SK-N-SH treated with all-trans-retinoic acid at 6 μM for 48 hours (cell line): ENCODE measurements around the gene MPP3.

ENCODE experiments used
- ATAC-seq: fragments of 200-7000 bp; cut with Tn5 transposase; 3 replicates; pipeline ENCODE4 v1.9.1; 2020; ENCODE audit warnings: mild to moderate bottlenecking, moderate library complexity
- ARNTL ChIP-seq: fragments of 450-650 bp; formaldehyde crosslinking; IDR thresholded peaks from 2 replicates; pipeline ENCODE4 v1.5.0; 2020; ENCODE audit warnings: low read depth, mild to moderate bottlenecking, moderate library complexity, borderline replicate concordance
- BACH2 ChIP-seq: fragments of 250-450 bp; sonication (Bioruptor Pico); IDR thresholded peaks from 2 replicates; pipeline ENCODE4 v1.9.0; 2021; ENCODE audit warnings: mild to moderate bottlenecking, borderline replicate concordance
- CREB5 ChIP-seq: fragments of 250-450 bp; sonication (Bioruptor Pico); IDR thresholded peaks from 2 replicates; pipeline ENCODE4 v1.5.1; 2020; ENCODE audit warnings: low read depth, mild to moderate bottlenecking, moderate library complexity
- CSDC2 ChIP-seq: fragments of 250-450 bp; sonication (Bioruptor Pico); IDR thresholded peaks from 2 replicates; pipeline ENCODE4 v1.5.0; 2020; ENCODE audit warnings: mild to moderate bottlenecking, moderate library complexity
- CSRNP3 ChIP-seq: fragments of 250-450 bp; sonication (Bioruptor Pico); IDR thresholded peaks from 2 replicates; pipeline ENCODE4 v1.5.1; 2021; ENCODE audit warnings: mild to moderate bottlenecking, moderate library complexity
- GLIS3 ChIP-seq: fragments of 250-450 bp; sonication (Bioruptor Pico); IDR thresholded peaks from 2 replicates; pipeline ENCODE4 v1.5.0; 2020; ENCODE audit warnings: mild to moderate bottlenecking, moderate library complexity
- ISL1 ChIP-seq: fragments of 250-450 bp; sonication (Bioruptor Pico); IDR thresholded peaks from 2 replicates; pipeline ENCODE4 v2.1.2; 2022; ENCODE audit warnings: mild to moderate bottlenecking, moderate library complexity
- OSR1 ChIP-seq: fragments of 250-450 bp; sonication (Bioruptor Pico); IDR thresholded peaks from 2 replicates; pipeline ENCODE4 v1.8.0; 2022; ENCODE audit warnings: moderate library complexity, mild to moderate bottlenecking, inconsistent platforms
- PATZ1 ChIP-seq: fragments of 250-450 bp; sonication (Bioruptor Pico); IDR thresholded peaks from 2 replicates; pipeline ENCODE4 v1.8.0; 2020; ENCODE audit warnings: mild to moderate bottlenecking, moderate library complexity, borderline replicate concordance
- POU6F1 ChIP-seq: fragments of 250-450 bp; sonication (Bioruptor Pico); IDR thresholded peaks from 2 replicates; pipeline ENCODE4 v1.8.0; 2021; ENCODE audit warnings: low read depth, mild to moderate bottlenecking, moderate library complexity, borderline replicate concordance
- PPARA ChIP-seq: fragments of 250-450 bp; sonication (Bioruptor Pico); IDR thresholded peaks from 2 replicates; pipeline ENCODE4 v1.5.0; 2020; ENCODE audit warnings: mild to moderate bottlenecking, borderline replicate concordance
- SNAI2 ChIP-seq: fragments of 250-450 bp; sonication (Bioruptor Pico); IDR thresholded peaks from 2 replicates; pipeline ENCODE4 v1.5.0; 2020; ENCODE audit warnings: mild to moderate bottlenecking, moderate library complexity
- TCF4 ChIP-seq: fragments of 250-450 bp; sonication (Bioruptor Pico); IDR thresholded peaks from 2 replicates; pipeline ENCODE4 v1.8.0; 2021; ENCODE audit warnings: mild to moderate bottlenecking, moderate library complexity, borderline replicate concordance
- TOX ChIP-seq: fragments of 250-450 bp; sonication (Bioruptor Pico); IDR thresholded peaks from 2 replicates; pipeline ENCODE4 v1.8.0; 2021; ENCODE audit warnings: mild to moderate bottlenecking, moderate library complexity, borderline replicate concordance
- ZC3H10 ChIP-seq: fragments of 250-450 bp; sonication (Bioruptor Pico); IDR thresholded peaks from 2 replicates; pipeline ENCODE4 v1.5.1; 2021; ENCODE audit warnings: mild to moderate bottlenecking, moderate library complexity
- ZFP3 ChIP-seq: fragments of 250-450 bp; sonication (Bioruptor Pico); IDR thresholded peaks from 2 replicates; pipeline ENCODE4 v1.5.0; 2020; ENCODE audit warnings: mild to moderate bottlenecking, moderate library complexity
- ZFP30 ChIP-seq: fragments of 450-650 bp; formaldehyde crosslinking; IDR thresholded peaks from 2 replicates; pipeline ENCODE4 v1.5.0; 2022; ENCODE audit warnings: mild to moderate bottlenecking, moderate library complexity
- ZNF565 ChIP-seq: fragments of 450-650 bp; formaldehyde crosslinking; conservative IDR thresholded peaks from 2 replicates; pipeline ENCODE4 v1.5.0; 2020; ENCODE audit warnings: low read depth, mild to moderate bottlenecking, moderate library complexity
- ZNF70 ChIP-seq: fragments of 450-650 bp; formaldehyde crosslinking; IDR thresholded peaks from 2 replicates; pipeline ENCODE4 v1.5.0; 2020; ENCODE audit warnings: mild to moderate bottlenecking, moderate library complexity
- ZNF8 ChIP-seq: fragments of 450-650 bp; formaldehyde crosslinking; IDR thresholded peaks from 2 replicates; pipeline ENCODE4 v1.5.0; 2020; ENCODE audit warnings: mild to moderate bottlenecking, moderate library complexity

MPP3 gene

GRCh38 chr17:43829738-43830137 is 3.2 kb downstream of the MPP3 start:
- no peak for ATAC-seq

GRCh38 chr17:43827596-43827995 is 5.3 kb downstream of the MPP3 start:
- TF ChIP-seq ISL1 (CRISPR knock-in tag), result no peak
- no peak for TF ChIP-seq ZNF8 (CRISPR knock-in tag)
- no peak for TF ChIP-seq POU6F1 (CRISPR knock-in tag)
- no peak for TF ChIP-seq ARNTL (CRISPR knock-in tag)
- no peak for TF ChIP-seq ZC3H10 (CRISPR knock-in tag)
- no peak for TF ChIP-seq PATZ1 (CRISPR knock-in tag)
- TF ChIP-seq PPARA (CRISPR knock-in tag), result no peak
- TF ChIP-seq BACH2 (CRISPR knock-in tag), result no peak
- TF ChIP-seq GLIS3 (CRISPR knock-in tag), result no peak
- no peak for TF ChIP-seq CSRNP3
- TF ChIP-seq CSDC2 (CRISPR knock-in tag), result no peak
- no peak for TF ChIP-seq ZFP30 (CRISPR knock-in tag)
- no peak for TF ChIP-seq OSR1 (CRISPR knock-in tag)
- ATAC-seq, result no peak

More at GRCh38 chr17:43829738-43830137, 3.2 kb downstream of the MPP3 start:
- TF ChIP-seq PATZ1 (CRISPR knock-in tag) (no peak), ZFP3 (no peak), GLIS3 (CRISPR knock-in tag) (no peak), OSR1 (CRISPR knock-in tag) (no peak), SNAI2 (CRISPR knock-in tag) (no peak), ZNF70 (CRISPR knock-in tag) (no peak), CREB5 (no peak), ARNTL (CRISPR knock-in tag) (no peak), ZFP30 (CRISPR knock-in tag) (no peak), TOX (CRISPR knock-in tag) (no peak), ISL1 (CRISPR knock-in tag) (no peak), ZC3H10 (CRISPR knock-in tag) (no peak), ZNF565 (no peak), TCF4 (no peak)

- ATAC-seq, result no peak
- TF ChIP-seq CSRNP3 (no peak), OSR1 (CRISPR knock-in tag) (no peak), ZNF8 (CRISPR knock-in tag) (no peak), ISL1 (CRISPR knock-in tag) (no peak), ZC3H10 (CRISPR knock-in tag) (no peak), ZFP3 (no peak), ZNF565 (no peak), CSDC2 (CRISPR knock-in tag) (no peak), POU6F1 (CRISPR knock-in tag) (no peak), BACH2 (CRISPR knock-in tag) (no peak)
Measured at GRCh38 chr17:43826206-43826605, 6.7 kb downstream of the MPP3 start.
